Prostate gland (tissue), 2 donors: ENCODE data around the gene SNX1. TPM values are rescaled to one million over a fixed set of nuclear protein-coding genes. Genes with fewer than 3 reads are reported as not detected.
A peak's percentile ranks its signal among the peaks of the same experiment; 100 is the strongest.

Experiments used
- DNase-seq: peaks from one replicate; pipeline ENCODE4 v3.0.0-alpha.2; 2019; ENCODE audit warnings: low spot score
- H3K27ac ChIP-seq, 2 donors: fragments of 200-600 bp; sonication (generic); 2 replicates each; pipeline ENCODE4 v1.5.1; 2017 to 2019
- H3K27me3 ChIP-seq: fragments of 200-600 bp; sonication (generic); replicated peaks from 2 replicates; pipeline ENCODE4 v1.5.1; 2019; ENCODE audit not compliant: insufficient read depth
- H3K36me3 ChIP-seq, 2 donors: fragments of 200-600 bp; sonication (generic); 1 replicate in 1 of 2; 2 replicates in 1 of 2; pipeline versions ENCODE4 v1.5.1 to v1.8.1; 2017 to 2019
- H3K4me1 ChIP-seq: fragments of 200-600 bp; sonication (generic); replicated peaks from 2 replicates; pipeline ENCODE4 v1.5.1; 2019
- H3K4me3 ChIP-seq, 2 donors: fragments of 200-600 bp; sonication (generic); 2 replicates each; pipeline ENCODE4 v1.5.1; 2017 to 2019
- H3K9me3 ChIP-seq: fragments of 200-600 bp; sonication (generic); 2 replicates; pipeline ENCODE4 v1.5.1; 2017
- POLR2A ChIP-seq: fragments of 450-650 bp; IDR thresholded peaks from one replicate; pipeline ENCODE4 v1.6.1; 2016; ENCODE audit warnings: antibody characterized with exemption, mild to moderate bottlenecking
- POLR2AphosphoS5 ChIP-seq: sonication (generic); formaldehyde crosslinking; IDR thresholded peaks from one replicate; pipeline ENCODE4 v1.6.1; 2017; ENCODE audit warnings: antibody characterized with exemption
- WGBS: methylation state at CpG from one replicate; pipeline ENCODE4 v1.1.5; 2018; 5-methylcytosine and 5-hydroxymethylcytosine counted together
- intact Hi-C: fragments of 100-400 bp; cut with DNase I; formaldehyde crosslinking; loops from one replicate; pipeline ENCODE4 v1.14.2; 2022
- total RNA-seq, 2 donors: library from RNA; depleted of rRNA; stranded (reverse); fragments of >200 nt; gene quantifications; one replicate each; pipeline ENCODE4 v1.1.0, GENCODE V29; 2016
- TF ChIP-seq, protein P1 (sequence below), 4 experiments: fragments of 200-600 bp in 2 of 4; fragments of 450-650 bp in 2 of 4; sonication (generic) in 2 of 4; IDR thresholded peaks; 1 replicate in 3 of 4; 2 replicates in 1 of 4; pipeline ENCODE4 v1.5.1; 2016 to 2019; ENCODE audit warnings: antibody characterized with exemption in 4 of 4, mild to moderate bottlenecking in 2 of 4, moderate library complexity in 2 of 4

Gene SNX1
- total RNA-seq, 2 donors from 2014 or later: 109 to 110 TPM

DNA sequence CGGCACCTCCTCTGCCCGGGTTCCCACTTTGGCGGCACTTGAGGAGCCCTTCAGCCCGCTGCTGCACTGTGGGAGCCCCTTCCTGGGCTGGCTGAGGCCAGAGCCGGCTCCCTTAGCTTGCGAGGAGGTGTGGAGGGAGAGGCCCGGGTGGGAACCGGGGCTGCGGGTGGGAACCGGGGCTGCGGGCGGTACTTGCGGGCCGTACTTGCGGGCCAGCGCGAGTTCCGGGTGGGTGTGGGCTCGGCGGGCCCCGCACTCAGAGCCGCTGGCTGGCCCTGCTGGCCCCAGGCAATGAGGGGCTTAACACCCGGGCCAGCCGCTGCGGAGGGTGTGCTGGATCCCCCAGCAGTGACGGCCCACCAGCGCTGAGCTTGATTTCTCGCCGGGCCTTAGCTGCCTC lies 35.1 kb upstream of the SNX1 start:
- 94% methylated on average over 29 of the region's 29 CpGs for WGBS
- H3K27ac ChIP-seq: no peak overlapping the region
- no peaks in the 10 kb centered on the region for H3K4me1 ChIP-seq
- no peaks in the 10 kb centered on the region for H3K27me3 ChIP-seq
- intact Hi-C loops: loop anchor here (10.0 kb wide), 1 partner anchor 566 kb away; no protein-coding TSS in a partner anchor
- no peak overlapping the region for H3K4me3 ChIP-seq
- H3K9me3 ChIP-seq: no peaks in the 10 kb centered on the region
- no peak for TF ChIP-seq POLR2A
- TF ChIP-seq POLR2AphosphoS5: no peak
- TF ChIP-seq, protein P1, sequence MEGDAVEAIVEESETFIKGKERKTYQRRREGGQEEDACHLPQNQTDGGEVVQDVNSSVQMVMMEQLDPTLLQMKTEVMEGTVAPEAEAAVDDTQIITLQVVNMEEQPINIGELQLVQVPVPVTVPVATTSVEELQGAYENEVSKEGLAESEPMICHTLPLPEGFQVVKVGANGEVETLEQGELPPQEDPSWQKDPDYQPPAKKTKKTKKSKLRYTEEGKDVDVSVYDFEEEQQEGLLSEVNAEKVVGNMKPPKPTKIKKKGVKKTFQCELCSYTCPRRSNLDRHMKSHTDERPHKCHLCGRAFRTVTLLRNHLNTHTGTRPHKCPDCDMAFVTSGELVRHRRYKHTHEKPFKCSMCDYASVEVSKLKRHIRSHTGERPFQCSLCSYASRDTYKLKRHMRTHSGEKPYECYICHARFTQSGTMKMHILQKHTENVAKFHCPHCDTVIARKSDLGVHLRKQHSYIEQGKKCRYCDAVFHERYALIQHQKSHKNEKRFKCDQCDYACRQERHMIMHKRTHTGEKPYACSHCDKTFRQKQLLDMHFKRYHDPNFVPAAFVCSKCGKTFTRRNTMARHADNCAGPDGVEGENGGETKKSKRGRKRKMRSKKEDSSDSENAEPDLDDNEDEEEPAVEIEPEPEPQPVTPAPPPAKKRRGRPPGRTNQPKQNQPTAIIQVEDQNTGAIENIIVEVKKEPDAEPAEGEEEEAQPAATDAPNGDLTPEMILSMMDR (IDR thresholded peaks at IDR 0.05): no peak
- no peak for DNase-seq
- no peaks in the 10 kb centered on the region for H3K36me3 ChIP-seq

DNA sequence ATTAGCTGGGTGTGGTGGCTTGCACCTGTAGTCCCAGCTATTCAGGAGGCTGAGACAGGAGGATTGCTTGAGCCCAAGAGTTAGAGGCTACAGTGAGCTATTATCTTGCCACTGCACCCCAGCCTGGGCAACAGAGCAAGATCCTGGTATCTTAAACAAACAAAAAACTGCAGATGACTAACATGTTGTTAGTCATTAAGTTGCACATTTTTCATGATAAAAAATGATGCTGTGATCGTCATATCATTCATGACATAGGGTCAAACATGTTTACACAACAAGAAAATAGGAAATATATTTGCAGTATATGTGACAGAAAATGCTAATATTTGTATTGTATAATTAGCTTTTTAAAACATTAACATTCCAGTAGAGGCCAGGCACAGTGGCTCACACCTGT lies 29.3 kb upstream of the SNX1 start:
- DNase-seq: no peak
- TF ChIP-seq POLR2AphosphoS5: no peak
- TF ChIP-seq, protein P1 (IDR thresholded peaks at IDR 0.05): no peak
- intact Hi-C loops: loop anchor here (5.0 to 10.0 kb wide), 3 partner anchors 314 to 572 kb away; no protein-coding TSS in a partner anchor
- H3K27me3 ChIP-seq: no peaks in the 10 kb centered on the region
- 70% methylated on average over 1 of the region's 1 CpG for WGBS
- no peaks in the 10 kb centered on the region for H3K36me3 ChIP-seq
- H3K9me3 ChIP-seq: no peaks in the 10 kb centered on the region
- H3K4me3 ChIP-seq: no peak overlapping the region
- peaks cover 3% of the 10 kb centered on the region for H3K4me1 ChIP-seq
- H3K27ac ChIP-seq: no peak overlapping the region

DNA sequence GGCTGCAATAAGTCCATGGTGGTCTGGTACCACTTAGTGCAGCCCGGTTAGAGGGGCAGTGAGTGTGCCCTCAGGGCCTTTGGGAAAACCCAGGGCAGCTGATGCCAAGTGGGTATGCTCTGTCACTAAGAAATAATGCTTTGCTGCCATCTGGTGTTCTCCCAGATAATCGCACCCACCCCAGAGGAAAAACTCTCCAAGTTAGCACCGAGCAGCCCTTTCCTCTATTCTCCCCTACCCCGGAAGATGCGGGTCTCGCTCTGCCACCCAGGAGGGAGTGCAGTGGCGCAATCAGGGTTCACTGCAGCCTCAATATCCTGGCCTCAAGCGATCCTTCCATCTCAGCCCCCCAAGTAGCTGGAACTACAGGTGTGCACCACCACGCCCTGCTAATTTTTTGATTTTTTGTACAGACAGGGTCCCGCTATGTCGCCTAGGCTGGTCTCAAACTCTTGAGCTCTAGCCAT lies 28.2 kb upstream of the SNX1 start:
- intact Hi-C loops: loop anchor here (5.0 to 10.0 kb wide), 3 partner anchors 315 to 573 kb away; no protein-coding TSS in a partner anchor
- no peaks in the 10 kb centered on the region for H3K27me3 ChIP-seq
- no peak overlapping the region for H3K4me3 ChIP-seq
- H3K4me1 ChIP-seq: peaks cover 11% of the 10 kb centered on the region
- peak; percentile 57 for DNase-seq
- 17% methylated on average over 11 of the region's 11 CpGs for WGBS
- TF ChIP-seq, protein P1 (IDR thresholded peaks at IDR 0.05): peak; percentile 74 to 89 (median 84)
- TF ChIP-seq POLR2AphosphoS5: no peak
- H3K36me3 ChIP-seq: no peaks in the 10 kb centered on the region
- peak overlapping the region; percentile 44 to 49 for H3K27ac ChIP-seq
- H3K9me3 ChIP-seq: no peaks in the 10 kb centered on the region

DNA sequence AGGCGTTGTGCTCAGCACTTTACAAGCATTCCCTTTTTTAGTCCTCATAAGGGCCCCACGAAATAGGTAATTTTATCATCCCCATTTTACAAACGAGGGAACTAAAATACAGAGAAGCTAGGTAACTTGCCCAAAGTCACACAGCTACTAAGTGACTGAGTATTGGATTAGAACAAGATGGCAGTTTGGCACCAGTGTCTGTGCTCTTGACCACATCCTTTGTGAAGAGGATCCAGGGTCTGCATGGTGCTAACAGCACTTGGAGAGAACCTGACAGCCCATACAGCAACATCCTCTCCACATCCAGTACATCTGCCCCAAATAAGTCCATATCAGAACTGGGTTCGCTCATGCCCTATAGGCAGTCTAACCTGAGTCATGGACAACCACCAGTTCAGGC lies 27.6 kb upstream of the SNX1 start:
- WGBS: 43% methylated on average over 4 of the region's 4 CpGs
- TF ChIP-seq, protein P1 (IDR thresholded peaks at IDR 0.05): no peak
- TF ChIP-seq POLR2A (no peak), POLR2AphosphoS5 (no peak)
- DNase-seq: no peak
- intact Hi-C loops: loop anchor here (5.0 to 10.0 kb wide), 3 partner anchors 316 to 573 kb away; no protein-coding TSS in a partner anchor
- Histone ChIP-seq H3K9me3 (no peaks in the 10 kb centered on the region), H3K36me3 (no peaks in the 10 kb centered on the region), H3K27me3 (no peaks in the 10 kb centered on the region), H3K4me3 (no peak overlapping the region), H3K27ac (peak overlapping the region; percentile 44 to 49), H3K4me1 (peaks cover 14% of the 10 kb centered on the region)

DNA sequence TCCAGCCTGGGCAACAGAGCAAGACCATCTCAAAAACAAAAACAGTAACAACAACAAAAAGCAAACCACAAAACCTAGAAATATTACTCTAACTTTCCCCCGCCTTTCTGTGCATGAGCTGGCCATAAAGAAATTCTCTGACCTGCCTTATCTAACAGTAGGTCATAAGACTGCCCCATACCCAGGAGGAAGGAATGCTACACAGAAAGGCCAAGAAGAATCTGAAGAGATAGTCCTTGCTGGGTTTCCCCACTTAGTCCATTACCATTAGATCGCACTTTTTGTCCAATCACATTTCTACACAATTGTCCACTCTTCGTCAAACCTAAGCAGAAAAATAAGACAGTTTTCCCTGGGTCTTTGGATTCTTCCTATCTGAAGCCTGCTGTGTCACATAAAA lies 25.7 kb upstream of the SNX1 start:
- H3K27me3 ChIP-seq: no peaks in the 10 kb centered on the region
- TF ChIP-seq, protein P1 (IDR thresholded peaks at IDR 0.05): no peak
- TF ChIP-seq POLR2A (no peak), POLR2AphosphoS5 (no peak)
- peak overlapping the region; percentile 74 to 89 for H3K27ac ChIP-seq
- H3K9me3 ChIP-seq: no peaks in the 10 kb centered on the region
- WGBS: 89% methylated on average over 3 of the region's 3 CpGs
- H3K4me3 ChIP-seq: no peak overlapping the region
- no peaks in the 10 kb centered on the region for H3K36me3 ChIP-seq
- H3K4me1 ChIP-seq: peaks cover 16% of the 10 kb centered on the region
- intact Hi-C loops: no loop called here
- no peak for DNase-seq
